GM12872 (cell line): ENCODE measurements around the gene EFNA5.

Experiments used
- TF ChIP-seq, protein P1 (sequence below): IDR thresholded peaks from 3 replicates; pipeline ENCODE4 v1.5.1; 2011; ENCODE audit warnings: low read depth, mild to moderate bottlenecking, low read length, moderate library complexity; ENCODE audit not compliant: insufficient read depth

EFNA5 gene

GRCh38 chr5:107437986-107438510 lies 232.7 kb downstream of the EFNA5 start:
- TF ChIP-seq, protein P1, sequence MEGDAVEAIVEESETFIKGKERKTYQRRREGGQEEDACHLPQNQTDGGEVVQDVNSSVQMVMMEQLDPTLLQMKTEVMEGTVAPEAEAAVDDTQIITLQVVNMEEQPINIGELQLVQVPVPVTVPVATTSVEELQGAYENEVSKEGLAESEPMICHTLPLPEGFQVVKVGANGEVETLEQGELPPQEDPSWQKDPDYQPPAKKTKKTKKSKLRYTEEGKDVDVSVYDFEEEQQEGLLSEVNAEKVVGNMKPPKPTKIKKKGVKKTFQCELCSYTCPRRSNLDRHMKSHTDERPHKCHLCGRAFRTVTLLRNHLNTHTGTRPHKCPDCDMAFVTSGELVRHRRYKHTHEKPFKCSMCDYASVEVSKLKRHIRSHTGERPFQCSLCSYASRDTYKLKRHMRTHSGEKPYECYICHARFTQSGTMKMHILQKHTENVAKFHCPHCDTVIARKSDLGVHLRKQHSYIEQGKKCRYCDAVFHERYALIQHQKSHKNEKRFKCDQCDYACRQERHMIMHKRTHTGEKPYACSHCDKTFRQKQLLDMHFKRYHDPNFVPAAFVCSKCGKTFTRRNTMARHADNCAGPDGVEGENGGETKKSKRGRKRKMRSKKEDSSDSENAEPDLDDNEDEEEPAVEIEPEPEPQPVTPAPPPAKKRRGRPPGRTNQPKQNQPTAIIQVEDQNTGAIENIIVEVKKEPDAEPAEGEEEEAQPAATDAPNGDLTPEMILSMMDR = no peak

DNA sequence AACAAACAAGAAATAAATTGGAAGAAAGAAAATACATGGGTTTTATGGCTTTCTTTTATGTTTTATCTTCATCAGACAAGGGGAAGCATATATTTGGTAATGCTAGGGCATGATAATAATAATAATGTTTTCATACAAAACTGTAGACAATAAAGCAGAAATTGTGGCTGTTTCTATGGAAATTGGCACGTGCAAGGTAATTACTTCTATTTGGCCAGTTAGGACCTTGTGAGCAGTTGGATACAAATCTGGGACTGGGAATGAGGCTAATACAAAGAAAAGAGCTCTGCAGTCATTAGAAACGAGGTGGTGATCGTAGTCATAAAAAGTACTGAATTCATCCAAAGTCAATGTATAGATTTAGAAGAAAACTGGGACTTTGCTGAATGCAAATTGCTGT lies 233.6 kb downstream of the EFNA5 start:
- TF ChIP-seq, protein P1 = no peak

DNA sequence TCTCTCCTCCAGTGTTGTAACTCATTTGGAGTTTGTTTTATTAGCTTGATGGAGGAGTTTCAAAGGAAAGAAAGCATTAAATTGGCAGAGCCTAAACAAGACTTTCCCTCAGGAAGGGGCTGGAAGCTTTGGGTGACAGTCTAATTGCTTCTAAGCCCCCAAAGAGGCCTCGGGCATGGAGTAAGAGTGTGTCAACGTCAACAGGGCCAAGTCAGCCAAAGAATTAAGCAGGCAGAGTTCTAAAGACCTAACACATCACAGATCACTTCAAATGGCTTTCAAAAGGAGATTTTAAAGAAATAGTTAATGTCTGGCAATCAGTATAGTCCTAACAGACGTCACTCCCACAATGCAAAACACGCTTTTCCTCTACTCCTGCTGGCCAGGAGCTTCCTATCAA lies 234.5 kb downstream of the EFNA5 start:
- TF ChIP-seq, protein P1 = no peak

DNA sequence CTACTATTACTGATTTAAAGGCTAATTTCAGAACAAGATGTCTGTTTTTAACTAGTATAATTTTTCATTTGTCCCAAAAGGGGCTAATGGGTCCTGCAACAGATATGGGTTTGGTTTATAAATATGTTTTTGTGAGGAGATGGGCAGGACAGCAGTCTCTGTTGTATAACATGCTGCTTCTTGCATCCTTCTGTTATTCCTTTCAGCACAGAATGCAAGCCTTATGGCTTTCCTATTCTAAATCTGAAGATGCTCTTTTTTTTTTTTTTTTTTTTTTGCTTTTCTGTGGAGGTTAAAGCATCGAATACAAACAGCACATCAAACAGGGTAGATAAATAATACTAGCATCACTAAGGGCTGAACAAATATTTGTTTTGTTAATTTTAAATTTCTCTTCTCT lies 235.7 kb downstream of the EFNA5 start:
- TF ChIP-seq, protein P1 = no peak

DNA sequence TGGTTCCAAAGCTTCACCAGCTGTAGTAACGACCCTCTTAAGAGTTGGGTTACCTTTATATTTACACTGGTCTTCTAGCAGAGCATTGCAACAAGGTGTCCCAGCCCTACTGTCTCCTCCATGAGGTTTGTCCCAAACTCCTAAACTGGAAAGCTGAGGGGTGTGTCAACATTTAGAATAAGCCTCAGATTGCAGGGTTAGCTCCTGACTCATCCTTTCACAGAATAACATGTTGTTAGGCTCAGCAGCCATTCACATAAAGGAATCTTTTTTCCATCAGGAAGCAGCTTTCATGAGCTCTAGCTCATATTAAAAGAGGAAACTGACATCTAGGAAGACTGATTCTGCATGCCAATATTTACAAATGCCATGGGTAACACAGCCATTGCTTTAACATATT lies 238.7 kb downstream of the EFNA5 start:
- TF ChIP-seq, protein P1 = no peak

DNA sequence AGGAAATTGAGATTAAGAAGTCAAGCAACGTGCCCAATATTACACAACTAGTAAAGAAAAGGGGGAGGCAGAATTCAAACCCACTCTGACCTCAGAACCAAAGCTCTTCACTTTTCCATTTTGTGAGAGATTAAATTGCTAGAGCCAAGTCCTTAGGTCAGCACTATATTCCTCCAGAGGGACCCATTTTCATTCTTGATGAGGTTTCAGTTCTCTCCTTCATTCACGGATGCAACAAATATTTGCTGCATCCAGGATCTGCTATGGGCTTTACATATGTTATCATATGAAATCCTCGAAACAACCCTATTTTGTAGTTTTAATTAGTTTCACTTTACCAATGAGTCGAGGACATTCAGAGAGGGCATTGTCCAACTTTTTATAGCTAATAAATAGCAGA lies 239.2 kb downstream of the EFNA5 start:
- TF ChIP-seq, protein P1 = no peak

DNA sequence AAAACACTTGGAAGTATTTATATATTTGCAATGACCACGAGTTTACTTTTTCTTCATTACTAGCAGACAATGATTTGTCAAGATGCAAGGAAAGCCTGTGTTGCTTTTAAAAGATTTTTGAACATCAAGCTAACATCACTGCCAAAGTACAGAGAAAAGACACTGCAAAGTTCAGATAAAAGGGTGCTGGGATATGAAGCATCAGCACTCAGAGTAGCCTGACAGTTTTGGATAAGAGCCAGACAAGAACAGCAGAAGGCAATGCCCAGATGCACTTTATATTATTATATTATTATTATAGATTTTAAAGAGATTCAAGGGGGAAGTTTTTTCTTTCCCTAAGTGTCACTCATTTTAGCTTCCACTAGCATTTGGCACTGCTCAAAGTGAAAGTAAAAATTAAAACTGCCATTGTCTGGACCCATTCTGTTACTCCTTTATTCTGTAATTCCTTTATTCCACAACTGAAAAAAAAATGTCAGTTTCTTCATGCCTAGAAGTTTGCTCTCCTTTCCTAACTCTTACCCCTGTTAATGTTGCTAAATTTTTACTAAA lies 240.6 kb downstream of the EFNA5 start:
- TF ChIP-seq, protein P1 = no peak
